RWPE2 (cell line): Measurements from ENCODE around the gene FUS.
"Not testable (repeated sequence)": the region's sequence is repeated elsewhere in the genome, so short reads cannot be mapped to it uniquely, and the experiment has no call there.

Experiments used
- ATAC-seq: fragments of 200-7000 bp; cut with Tn5 transposase; 3 replicates; pipeline ENCODE4 v1.9.1; 2021; ENCODE audit warnings: low read depth
- DNase-seq: peaks from one replicate; pipeline ENCODE4 v3.0.0-alpha.2; 2020; ENCODE audit warnings: low spot score
- H3K27ac ChIP-seq: fragments of 450-650 bp; 2 replicates; pipeline ENCODE4 v1.5.1; 2017; ENCODE audit warnings: mild to moderate bottlenecking; ENCODE audit not compliant: poor library complexity, severe bottlenecking
- H3K27me3 ChIP-seq: fragments of 250-450 bp; sonication (Bioruptor Pico); 2 replicates; pipeline ENCODE4 v1.5.1; 2021; ENCODE audit warnings: mild to moderate bottlenecking, moderate library complexity; ENCODE audit not compliant: insufficient read depth, poor library complexity, severe bottlenecking
- H3K36me3 ChIP-seq: fragments of 250-450 bp; sonication (Bioruptor Pico); 2 replicates; pipeline ENCODE4 v1.5.1; 2020; ENCODE audit warnings: low read depth, mild to moderate bottlenecking, moderate library complexity
- H3K4me1 ChIP-seq: fragments of 250-450 bp; sonication (Bioruptor Pico); 2 replicates; pipeline ENCODE4 v1.5.1; 2021; ENCODE audit warnings: mild to moderate bottlenecking, moderate library complexity; ENCODE audit not compliant: insufficient read depth, poor library complexity, severe bottlenecking
- H3K4me3 ChIP-seq: fragments of 250-450 bp; sonication (Bioruptor Pico); 2 replicates; pipeline ENCODE4 v1.5.1; 2021; ENCODE audit warnings: mild to moderate bottlenecking, moderate library complexity; ENCODE audit not compliant: severe bottlenecking
- H3K9me3 ChIP-seq: fragments of 250-450 bp; sonication (Bioruptor Pico); 2 replicates; pipeline ENCODE4 v1.5.1; 2021; ENCODE audit warnings: mild to moderate bottlenecking, moderate library complexity; ENCODE audit not compliant: severe bottlenecking
- CTCF ChIP-seq: fragments of 450-650 bp; IDR thresholded peaks from one replicate; pipeline ENCODE4 v1.5.1; 2017; ENCODE audit warnings: mild to moderate bottlenecking, moderate library complexity; ENCODE audit not compliant: poor library complexity, severe bottlenecking

FUS gene

GRCh38 chr16:31191697-31192428, 11.9 kb downstream of the FUS start:
- Histone ChIP-seq H3K36me3 (peaks cover 100% of the 10 kb centered on the region), H3K27ac (no peak overlapping the region), H3K27me3 (no peaks in the 10 kb centered on the region), H3K4me3 (no peak overlapping the region), H3K4me1 (no peaks in the 10 kb centered on the region), H3K9me3 (no peaks in the 10 kb centered on the region)
- no peak for DNase-seq
- no peak for TF ChIP-seq CTCF
- no peak for ATAC-seq

- H3K27ac ChIP-seq = no peak overlapping the region
- no peak overlapping the region for H3K4me3 ChIP-seq
- no peak for TF ChIP-seq CTCF
- H3K36me3 ChIP-seq = peaks cover 94% of the 10 kb centered on the region
- H3K4me1 ChIP-seq = no peaks in the 10 kb centered on the region
- DNase-seq (no peak), ATAC-seq (no peak)
- no peaks in the 10 kb centered on the region for H3K27me3 ChIP-seq
- H3K9me3 ChIP-seq = no peaks in the 10 kb centered on the region
Observed at GRCh38 chr16:31192856-31193642, 13.1 kb downstream of the FUS start.

- H3K4me1 ChIP-seq = no peaks in the 10 kb centered on the region
Observed at GRCh38 chr16:31193874-31194273, 13.9 kb downstream of the FUS start.

GRCh38 chr16:31194898-31195297, 15.0 kb downstream of the FUS start:
- H3K27ac ChIP-seq = no peak overlapping the region
- H3K27me3 ChIP-seq = no peaks in the 10 kb centered on the region
- H3K4me3 ChIP-seq = no peak overlapping the region
- no peak for TF ChIP-seq CTCF
- H3K36me3 ChIP-seq = peaks cover 75% of the 10 kb centered on the region
- ATAC-seq = no peak
- DNase-seq = no peak
- H3K9me3 ChIP-seq = no peaks in the 10 kb centered on the region
- no peaks in the 10 kb centered on the region for H3K4me1 ChIP-seq

More at GRCh38 chr16:31193874-31194273, 13.9 kb downstream of the FUS start:
- TF ChIP-seq CTCF = no peak
- DNase-seq (no peak), ATAC-seq (no peak)
- H3K36me3 ChIP-seq = peaks cover 85% of the 10 kb centered on the region
- H3K27me3 ChIP-seq = no peaks in the 10 kb centered on the region
- H3K4me3 ChIP-seq = no peak overlapping the region
- H3K27ac ChIP-seq = no peak overlapping the region
- H3K9me3 ChIP-seq = no peaks in the 10 kb centered on the region

- not testable (repeated sequence) for H3K27ac ChIP-seq, H3K4me3 ChIP-seq, ATAC-seq, H3K9me3 ChIP-seq, H3K4me1 ChIP-seq, H3K27me3 ChIP-seq, DNase-seq
- peaks cover 65% of the 10 kb centered on the region for H3K36me3 ChIP-seq
Observed at GRCh38 chr16:31195861-31196260, 15.9 kb downstream of the FUS start.
